GM12878 (cell line): ENCODE results near the gene GPR152. TPM values are rescaled to one million over a fixed set of nuclear protein-coding genes. Genes with fewer than 3 reads are reported as not detected.

Experiments used
- CBX3 ChIP-seq: fragments of 200-600 bp; sonication (generic); IDR thresholded peaks from 2 replicates; pipeline ENCODE4 v1.6.1; 2016; ENCODE audit warnings: low read depth, borderline replicate concordance
- CHD1 ChIP-seq: IDR thresholded peaks from 2 replicates; pipeline ENCODE4 v1.6.1; 2012; ENCODE audit warnings: low read depth, low read length, improper control_type of control experiment
- DPF2 ChIP-seq: fragments of 450-650 bp; IDR thresholded peaks from 2 replicates; pipeline ENCODE4 v1.6.1; 2017; ENCODE audit warnings: mild to moderate bottlenecking
- EED ChIP-seq: sonication (generic); IDR thresholded peaks from 2 replicates; pipeline ENCODE4 v1.6.1; 2016; ENCODE audit warnings: antibody characterized with exemption, low read depth
- ESRRA ChIP-seq: IDR thresholded peaks from 2 replicates; pipeline ENCODE4 v1.6.1; 2012; ENCODE audit warnings: mild to moderate bottlenecking, low read length, improper control_type of control experiment
- GATAD2B ChIP-seq: fragments of 450-650 bp; conservative IDR thresholded peaks from 2 replicates; pipeline ENCODE4 v1.6.1; 2017; ENCODE audit warnings: low read depth, mild to moderate bottlenecking, moderate library complexity
- NFYB ChIP-seq: IDR thresholded peaks from 2 replicates; pipeline ENCODE4 v1.6.1; 2011; ENCODE audit warnings: low read depth, mild to moderate bottlenecking, low read length, improper control_type of control experiment, moderate library complexity; ENCODE audit not compliant: insufficient read depth
- NRF1 ChIP-seq: conservative IDR thresholded peaks from 2 replicates; pipeline ENCODE4 v1.6.1; 2011; ENCODE audit warnings: mild to moderate bottlenecking, low read depth, low read length, improper control_type of control experiment
- RBBP5 ChIP-seq: fragments of 200-600 bp; sonication (generic); conservative IDR thresholded peaks from 2 replicates; pipeline ENCODE4 v1.6.1; 2016
- RFX5 ChIP-seq: IDR thresholded peaks from 2 replicates; pipeline ENCODE4 v1.6.1; 2011; ENCODE audit warnings: low read depth, low read length, improper control_type of control experiment
- SUZ12 ChIP-seq: fragments of 200-600 bp; sonication (generic); IDR thresholded peaks from one replicate; pipeline ENCODE4 v1.6.1; 2018; ENCODE audit warnings: antibody characterized with exemption, mild to moderate bottlenecking; ENCODE audit not compliant: unreplicated experiment
- TAF1 ChIP-seq: IDR thresholded peaks from 2 replicates; pipeline ENCODE4 v1.6.1; 2011; ENCODE audit warnings: mild to moderate bottlenecking, low read depth, low read length, borderline replicate concordance
- YBX1 ChIP-seq: fragments of 450-650 bp; IDR thresholded peaks from 2 replicates; pipeline ENCODE4 v1.6.1; 2016; ENCODE audit warnings: antibody characterized with exemption
- ZNF622 ChIP-seq: fragments of 450-650 bp; IDR thresholded peaks from 2 replicates; pipeline ENCODE4 v1.6.1; 2017; ENCODE audit warnings: mild to moderate bottlenecking, inconsistent platforms
- polyA plus RNA-seq, 11 experiments: library from polyadenylated mRNA; depleted of rRNA in 4 of 11; unstranded in 6 of 11; stranded (reverse) in 5 of 11; fragments of >200 nt; fragmentation: Nextera tagmentation in 4 of 11; fragmentation: Illumina TruSeq in 1 of 11; extraction: Ambion mirVana in 4 of 11; extraction: Trizol in 1 of 11; gene quantifications; 1 replicate in 1 of 11; 2 replicates in 10 of 11; pipeline versions ENCODE4 v1.2.1 to v1.2.3, GENCODE V29; 2011 to 2016; ENCODE audit warnings: inconsistent platforms in 2 of 11, missing spikeins in 2 of 11, low read depth in 1 of 11
- total RNA-seq, 4 experiments: library from RNA; depleted of rRNA in 3 of 4; stranded (reverse); fragments of >200 nt in 3 of 4; fragmentation: Illumina TruSeq in 1 of 4; extraction: Trizol in 1 of 4; gene quantifications; 2 replicates each; pipeline versions ENCODE4 v1.2.1 to v1.2.3, GENCODE V29; 2013 to 2021
- TF ChIP-seq, protein P1 (sequence below): fragments of 150-350 bp; IDR thresholded peaks from 2 replicates; pipeline ENCODE4 v1.6.1; 2014; ENCODE audit warnings: mild to moderate bottlenecking, low read depth, low read length
- TF ChIP-seq, protein P2 (sequence below): fragments of 450-650 bp; IDR thresholded peaks from 2 replicates; pipeline ENCODE4 v1.6.1; 2017; ENCODE audit warnings: antibody characterized with exemption, mild to moderate bottlenecking, moderate library complexity
- TF ChIP-seq, protein P3 (sequence below): fragments of 450-650 bp; IDR thresholded peaks from 2 replicates; pipeline ENCODE4 v1.6.1; 2016; ENCODE audit warnings: mild to moderate bottlenecking, moderate library complexity, borderline replicate concordance
- TF ChIP-seq, protein P4 (sequence below), 3 experiments: IDR thresholded peaks in 2 of 3; conservative IDR thresholded peaks in 1 of 3; 2 replicates each; pipeline ENCODE4 v1.5.1; 2011; ENCODE audit warnings: low read depth in 3 of 3, low read length in 3 of 3, mild to moderate bottlenecking in 3 of 3, control low read depth in 2 of 3, moderate library complexity in 2 of 3, inconsistent platforms in 1 of 3, mixed read lengths in 1 of 3; ENCODE audit not compliant: control insufficient read depth in 2 of 3, insufficient read depth in 1 of 3; ENCODE audit errors: extremely low read depth in 1 of 3
- TF ChIP-seq, protein P5 (sequence below): fragments of 450-650 bp; IDR thresholded peaks from 2 replicates; pipeline ENCODE4 v1.6.1; 2014; ENCODE audit warnings: mild to moderate bottlenecking

The GPR152 gene
- total and polyA plus RNA-seq, 10 of the 15 experiments (the other 5 are each of a cell fraction or from before 2014, with no cell fraction given): not detected

DNA sequence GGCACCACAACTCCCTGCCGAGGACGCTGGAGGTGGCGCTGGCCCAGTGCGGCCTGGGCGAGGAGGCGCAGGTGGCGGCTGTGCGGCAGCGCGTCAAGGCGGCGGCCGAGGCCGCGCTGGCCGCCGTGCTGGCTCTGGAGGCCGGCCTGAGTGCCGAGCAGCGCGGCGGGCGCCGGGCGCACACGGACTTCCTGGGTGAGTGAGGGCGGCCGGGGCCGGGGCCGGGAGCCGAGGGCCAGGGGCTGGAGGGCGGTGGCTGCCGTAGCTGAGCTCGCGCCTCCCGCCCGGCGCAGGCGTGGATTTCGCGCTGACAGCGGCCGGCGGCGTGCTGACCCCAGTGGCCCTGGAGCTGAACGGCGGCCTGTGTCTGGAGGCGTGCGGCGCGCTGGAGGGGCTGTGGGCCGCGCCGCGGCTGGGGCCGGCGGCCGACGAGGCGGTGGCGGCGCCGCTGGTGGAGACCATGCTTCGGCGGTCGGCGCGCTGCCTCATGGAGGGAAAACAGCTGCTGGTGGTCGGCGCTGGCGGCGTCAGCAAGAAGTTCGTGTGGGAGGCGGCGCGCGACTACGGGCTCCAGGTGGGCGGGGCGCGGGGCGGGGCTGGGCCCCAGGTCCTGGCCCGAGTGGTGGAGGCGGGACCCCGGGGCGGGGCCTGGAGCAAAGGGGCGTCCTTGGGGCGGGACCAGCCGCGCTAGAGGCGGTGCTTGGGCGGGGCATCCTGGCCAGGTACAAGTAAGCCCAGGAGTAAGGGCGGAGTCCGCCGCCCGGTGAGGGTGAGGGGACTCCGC is 31.7 kb downstream of the GPR152 start (continued):
- TF ChIP-seq, protein P1, sequence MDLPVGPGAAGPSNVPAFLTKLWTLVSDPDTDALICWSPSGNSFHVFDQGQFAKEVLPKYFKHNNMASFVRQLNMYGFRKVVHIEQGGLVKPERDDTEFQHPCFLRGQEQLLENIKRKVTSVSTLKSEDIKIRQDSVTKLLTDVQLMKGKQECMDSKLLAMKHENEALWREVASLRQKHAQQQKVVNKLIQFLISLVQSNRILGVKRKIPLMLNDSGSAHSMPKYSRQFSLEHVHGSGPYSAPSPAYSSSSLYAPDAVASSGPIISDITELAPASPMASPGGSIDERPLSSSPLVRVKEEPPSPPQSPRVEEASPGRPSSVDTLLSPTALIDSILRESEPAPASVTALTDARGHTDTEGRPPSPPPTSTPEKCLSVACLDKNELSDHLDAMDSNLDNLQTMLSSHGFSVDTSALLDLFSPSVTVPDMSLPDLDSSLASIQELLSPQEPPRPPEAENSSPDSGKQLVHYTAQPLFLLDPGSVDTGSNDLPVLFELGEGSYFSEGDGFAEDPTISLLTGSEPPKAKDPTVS: no peak
- peak; percentile 91 for TF ChIP-seq GATAD2B
- TF ChIP-seq RBBP5: no peak
- TF ChIP-seq EED: no peak
- TF ChIP-seq NFYB: no peak
- TF ChIP-seq, protein P2, sequence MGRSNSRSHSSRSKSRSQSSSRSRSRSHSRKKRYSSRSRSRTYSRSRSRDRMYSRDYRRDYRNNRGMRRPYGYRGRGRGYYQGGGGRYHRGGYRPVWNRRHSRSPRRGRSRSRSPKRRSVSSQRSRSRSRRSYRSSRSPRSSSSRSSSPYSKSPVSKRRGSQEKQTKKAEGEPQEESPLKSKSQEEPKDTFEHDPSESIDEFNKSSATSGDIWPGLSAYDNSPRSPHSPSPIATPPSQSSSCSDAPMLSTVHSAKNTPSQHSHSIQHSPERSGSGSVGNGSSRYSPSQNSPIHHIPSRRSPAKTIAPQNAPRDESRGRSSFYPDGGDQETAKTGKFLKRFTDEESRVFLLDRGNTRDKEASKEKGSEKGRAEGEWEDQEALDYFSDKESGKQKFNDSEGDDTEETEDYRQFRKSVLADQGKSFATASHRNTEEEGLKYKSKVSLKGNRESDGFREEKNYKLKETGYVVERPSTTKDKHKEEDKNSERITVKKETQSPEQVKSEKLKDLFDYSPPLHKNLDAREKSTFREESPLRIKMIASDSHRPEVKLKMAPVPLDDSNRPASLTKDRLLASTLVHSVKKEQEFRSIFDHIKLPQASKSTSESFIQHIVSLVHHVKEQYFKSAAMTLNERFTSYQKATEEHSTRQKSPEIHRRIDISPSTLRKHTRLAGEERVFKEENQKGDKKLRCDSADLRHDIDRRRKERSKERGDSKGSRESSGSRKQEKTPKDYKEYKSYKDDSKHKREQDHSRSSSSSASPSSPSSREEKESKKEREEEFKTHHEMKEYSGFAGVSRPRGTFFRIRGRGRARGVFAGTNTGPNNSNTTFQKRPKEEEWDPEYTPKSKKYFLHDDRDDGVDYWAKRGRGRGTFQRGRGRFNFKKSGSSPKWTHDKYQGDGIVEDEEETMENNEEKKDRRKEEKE: no peak
- no peak for TF ChIP-seq ZNF622
- no peak for TF ChIP-seq YBX1
- TF ChIP-seq RFX5: no peak
- TF ChIP-seq DPF2: peak; percentile 90
- TF ChIP-seq, protein P3, sequence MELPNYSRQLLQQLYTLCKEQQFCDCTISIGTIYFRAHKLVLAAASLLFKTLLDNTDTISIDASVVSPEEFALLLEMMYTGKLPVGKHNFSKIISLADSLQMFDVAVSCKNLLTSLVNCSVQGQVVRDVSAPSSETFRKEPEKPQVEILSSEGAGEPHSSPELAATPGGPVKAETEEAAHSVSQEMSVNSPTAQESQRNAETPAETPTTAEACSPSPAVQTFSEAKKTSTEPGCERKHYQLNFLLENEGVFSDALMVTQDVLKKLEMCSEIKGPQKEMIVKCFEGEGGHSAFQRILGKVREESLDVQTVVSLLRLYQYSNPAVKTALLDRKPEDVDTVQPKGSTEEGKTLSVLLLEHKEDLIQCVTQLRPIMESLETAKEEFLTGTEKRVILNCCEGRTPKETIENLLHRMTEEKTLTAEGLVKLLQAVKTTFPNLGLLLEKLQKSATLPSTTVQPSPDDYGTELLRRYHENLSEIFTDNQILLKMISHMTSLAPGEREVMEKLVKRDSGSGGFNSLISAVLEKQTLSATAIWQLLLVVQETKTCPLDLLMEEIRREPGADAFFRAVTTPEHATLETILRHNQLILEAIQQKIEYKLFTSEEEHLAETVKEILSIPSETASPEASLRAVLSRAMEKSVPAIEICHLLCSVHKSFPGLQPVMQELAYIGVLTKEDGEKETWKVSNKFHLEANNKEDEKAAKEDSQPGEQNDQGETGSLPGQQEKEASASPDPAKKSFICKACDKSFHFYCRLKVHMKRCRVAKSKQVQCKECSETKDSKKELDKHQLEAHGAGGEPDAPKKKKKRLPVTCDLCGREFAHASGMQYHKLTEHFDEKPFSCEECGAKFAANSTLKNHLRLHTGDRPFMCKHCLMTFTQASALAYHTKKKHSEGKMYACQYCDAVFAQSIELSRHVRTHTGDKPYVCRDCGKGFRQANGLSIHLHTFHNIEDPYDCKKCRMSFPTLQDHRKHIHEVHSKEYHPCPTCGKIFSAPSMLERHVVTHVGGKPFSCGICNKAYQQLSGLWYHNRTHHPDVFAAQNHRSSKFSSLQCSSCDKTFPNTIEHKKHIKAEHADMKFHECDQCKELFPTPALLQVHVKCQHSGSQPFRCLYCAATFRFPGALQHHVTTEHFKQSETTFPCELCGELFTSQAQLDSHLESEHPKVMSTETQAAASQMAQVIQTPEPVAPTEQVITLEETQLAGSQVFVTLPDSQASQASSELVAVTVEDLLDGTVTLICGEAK: no peak
- no peak for TF ChIP-seq ESRRA
- TF ChIP-seq CHD1: no peak
- TF ChIP-seq NRF1: no peak
- TF ChIP-seq TAF1: no peak
- TF ChIP-seq CBX3: no peak
- TF ChIP-seq SUZ12: no peak
- TF ChIP-seq, protein P4, sequence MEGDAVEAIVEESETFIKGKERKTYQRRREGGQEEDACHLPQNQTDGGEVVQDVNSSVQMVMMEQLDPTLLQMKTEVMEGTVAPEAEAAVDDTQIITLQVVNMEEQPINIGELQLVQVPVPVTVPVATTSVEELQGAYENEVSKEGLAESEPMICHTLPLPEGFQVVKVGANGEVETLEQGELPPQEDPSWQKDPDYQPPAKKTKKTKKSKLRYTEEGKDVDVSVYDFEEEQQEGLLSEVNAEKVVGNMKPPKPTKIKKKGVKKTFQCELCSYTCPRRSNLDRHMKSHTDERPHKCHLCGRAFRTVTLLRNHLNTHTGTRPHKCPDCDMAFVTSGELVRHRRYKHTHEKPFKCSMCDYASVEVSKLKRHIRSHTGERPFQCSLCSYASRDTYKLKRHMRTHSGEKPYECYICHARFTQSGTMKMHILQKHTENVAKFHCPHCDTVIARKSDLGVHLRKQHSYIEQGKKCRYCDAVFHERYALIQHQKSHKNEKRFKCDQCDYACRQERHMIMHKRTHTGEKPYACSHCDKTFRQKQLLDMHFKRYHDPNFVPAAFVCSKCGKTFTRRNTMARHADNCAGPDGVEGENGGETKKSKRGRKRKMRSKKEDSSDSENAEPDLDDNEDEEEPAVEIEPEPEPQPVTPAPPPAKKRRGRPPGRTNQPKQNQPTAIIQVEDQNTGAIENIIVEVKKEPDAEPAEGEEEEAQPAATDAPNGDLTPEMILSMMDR (IDR thresholded peaks at IDR 0.05 in 2 of 3, conservative IDR thresholded peaks at IDR 0.05 in 1 of 3; ENCODE audit: control insufficient read depth in 2 of 3, extremely low read depth in 1 of 3, insufficient read depth in 1 of 3, low read depth in 3 of 3, low read length in 3 of 3): no peak
- TF ChIP-seq, protein P5, sequence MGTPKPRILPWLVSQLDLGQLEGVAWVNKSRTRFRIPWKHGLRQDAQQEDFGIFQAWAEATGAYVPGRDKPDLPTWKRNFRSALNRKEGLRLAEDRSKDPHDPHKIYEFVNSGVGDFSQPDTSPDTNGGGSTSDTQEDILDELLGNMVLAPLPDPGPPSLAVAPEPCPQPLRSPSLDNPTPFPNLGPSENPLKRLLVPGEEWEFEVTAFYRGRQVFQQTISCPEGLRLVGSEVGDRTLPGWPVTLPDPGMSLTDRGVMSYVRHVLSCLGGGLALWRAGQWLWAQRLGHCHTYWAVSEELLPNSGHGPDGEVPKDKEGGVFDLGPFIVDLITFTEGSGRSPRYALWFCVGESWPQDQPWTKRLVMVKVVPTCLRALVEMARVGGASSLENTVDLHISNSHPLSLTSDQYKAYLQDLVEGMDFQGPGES: no peak
